Endothelial cell (in vitro differentiated cells): ENCODE results near the gene SNPH. TPM values are rescaled to one million over a fixed set of nuclear protein-coding genes. Genes with fewer than 3 reads are reported as not detected.

Source experiments
- DNase-seq: peaks from one replicate; pipeline ENCODE4 v3.0.0; 2021; ENCODE audit warnings: low spot score
- H3K27ac Mint-ChIP-seq: one replicate; pipeline ENCODE4 v1.8.0; 2021; ENCODE audit warnings: mixed read lengths, inconsistent platforms; ENCODE audit not compliant: unreplicated experiment
- H3K27me3 Mint-ChIP-seq: one replicate; pipeline ENCODE4 v1.8.0; 2021; ENCODE audit warnings: mild to moderate bottlenecking, moderate library complexity, mixed read lengths, inconsistent platforms; ENCODE audit not compliant: unreplicated experiment
- H3K36me3 Mint-ChIP-seq: one replicate; pipeline ENCODE4 v1.8.0; 2021; ENCODE audit warnings: mild to moderate bottlenecking, low read depth, mixed read lengths, inconsistent platforms; ENCODE audit not compliant: unreplicated experiment
- H3K4me1 Mint-ChIP-seq: one replicate; pipeline ENCODE4 v1.8.0; 2021; ENCODE audit warnings: mild to moderate bottlenecking, mixed read lengths, inconsistent platforms; ENCODE audit not compliant: unreplicated experiment
- H3K4me3 Mint-ChIP-seq: one replicate; pipeline ENCODE4 v1.8.0; 2021; ENCODE audit warnings: mild to moderate bottlenecking, mixed read lengths, inconsistent platforms; ENCODE audit not compliant: unreplicated experiment
- H3K9me3 Mint-ChIP-seq: one replicate; pipeline ENCODE4 v1.8.0; 2021; ENCODE audit warnings: mixed read lengths, inconsistent platforms; ENCODE audit not compliant: unreplicated experiment
- CTCF ChIP-seq: fragments of 200-600 bp; sonication (generic); IDR thresholded peaks from one replicate; pipeline ENCODE4 v1.5.0; 2021; ENCODE audit warnings: antibody characterized with exemption; ENCODE audit not compliant: unreplicated experiment
- total RNA-seq: library from RNA; stranded (reverse); fragmentation: NEBNext Ultra II Directional; extraction: Animal tissue kit (Norgen Biotek cat#: 25700); gene quantifications from one replicate; pipeline ENCODE4 v1.2.1, GENCODE V29; 2021; ENCODE audit not compliant: unreplicated experiment

The SNPH gene
- total RNA-seq, 1 donor from 2014 or later = 8.4 TPM

GRCh38 chr20:1315804-1316203, 49.7 kb downstream of the SNPH start:
- peaks cover 4% of the 10 kb centered on the region for H3K27me3 Mint-ChIP-seq
- peaks cover 18% of the 10 kb centered on the region for H3K4me1 Mint-ChIP-seq
- no peak for DNase-seq
- no peak overlapping the region for H3K27ac Mint-ChIP-seq
- no peaks in the 10 kb centered on the region for H3K9me3 Mint-ChIP-seq
- H3K4me3 Mint-ChIP-seq = no peak overlapping the region
- peaks cover 10% of the 10 kb centered on the region for H3K36me3 Mint-ChIP-seq
- TF ChIP-seq CTCF = no peak

GRCh38 chr20:1317545-1318255, 51.6 kb downstream of the SNPH start:
- Mint-ChIP-seq H3K27me3 (peaks cover 2% of the 10 kb centered on the region), H3K36me3 (peaks cover 3% of the 10 kb centered on the region), H3K4me1 (peaks cover 29% of the 10 kb centered on the region), H3K4me3 (no peak overlapping the region), H3K27ac (no peak overlapping the region), H3K9me3 (no peaks in the 10 kb centered on the region)
- no peak for DNase-seq
- TF ChIP-seq CTCF = no peak

- Mint-ChIP-seq H3K27me3 (peaks cover 8% of the 10 kb centered on the region), H3K9me3 (no peaks in the 10 kb centered on the region), H3K4me3 (no peak overlapping the region), H3K4me1 (peaks cover 32% of the 10 kb centered on the region), H3K36me3 (peaks cover 3% of the 10 kb centered on the region), H3K27ac (no peak overlapping the region)
- no peak for TF ChIP-seq CTCF
- no peak for DNase-seq
These were observed 53.0 kb downstream of the SNPH start for GRCh38 chr20:1319051-1319450.

- H3K4me1 Mint-ChIP-seq = peaks cover 33% of the 10 kb centered on the region
- no peak overlapping the region for H3K27ac Mint-ChIP-seq
- TF ChIP-seq CTCF = no peak
- peaks cover 3% of the 10 kb centered on the region for H3K36me3 Mint-ChIP-seq
- H3K27me3 Mint-ChIP-seq = peaks cover 9% of the 10 kb centered on the region
- no peak for DNase-seq
- H3K4me3 Mint-ChIP-seq = no peak overlapping the region
- no peaks in the 10 kb centered on the region for H3K9me3 Mint-ChIP-seq
These were observed 53.4 kb downstream of the SNPH start for GRCh38 chr20:1319462-1319861.

- Mint-ChIP-seq H3K4me3 (no peak overlapping the region), H3K36me3 (peaks cover 3% of the 10 kb centered on the region), H3K4me1 (peaks cover 33% of the 10 kb centered on the region), H3K27ac (no peak overlapping the region), H3K27me3 (peaks cover 9% of the 10 kb centered on the region), H3K9me3 (no peaks in the 10 kb centered on the region)
- no peak for TF ChIP-seq CTCF
- DNase-seq = no peak
These were observed 53.9 kb downstream of the SNPH start for GRCh38 chr20:1320016-1320415.
